Uterus (tissue), 4 donors: ENCODE data around the gene CTRB2. TPM values are rescaled to one million over a fixed set of nuclear protein-coding genes. Genes with fewer than 3 reads are reported as not detected.
A peak's percentile ranks its signal among the peaks of the same experiment; 100 is the strongest.

ENCODE experiments used
- DNase-seq, 2 donors: peaks; one replicate each; pipeline ENCODE4 v3.0.0-alpha.2; 2019 to 2020
- H3K27ac ChIP-seq, 2 donors: fragments of 200-600 bp; sonication (generic); 1 replicate in 1 of 2; 2 replicates in 1 of 2; pipeline ENCODE4 v1.5.1; 2016 to 2018
- H3K27me3 ChIP-seq, 2 donors: fragments of 200-600 bp; sonication (generic); one replicate each; pipeline ENCODE4 v1.5.1; 2018 to 2019; ENCODE audit warnings: control low read depth in 1 of 2
- H3K36me3 ChIP-seq, 2 donors: fragments of 200-600 bp; sonication (generic); one replicate each; pipeline ENCODE4 v1.5.1; 2019; ENCODE audit warnings: control low read depth in 1 of 2
- H3K4me1 ChIP-seq, 2 donors: fragments of 200-600 bp; sonication (generic); one replicate each; pipeline ENCODE4 v1.5.1; 2018 to 2019; ENCODE audit warnings: control low read depth in 1 of 2
- H3K4me3 ChIP-seq, 2 donors: fragments of 200-600 bp; sonication (generic); 1 replicate in 1 of 2; 2 replicates in 1 of 2; pipeline ENCODE4 v1.5.1; 2018 to 2019; ENCODE audit warnings: mild to moderate bottlenecking in 1 of 2
- H3K9me3 ChIP-seq, 2 donors: fragments of 200-600 bp; sonication (generic); one replicate each; pipeline ENCODE4 v1.5.1; 2019; ENCODE audit warnings: control low read depth in 1 of 2
- POLR2A ChIP-seq, 2 donors: fragments of 450-650 bp; IDR thresholded peaks; one replicate each; pipeline ENCODE4 v1.6.1; 2016; ENCODE audit warnings: antibody characterized with exemption in 2 of 2, mild to moderate bottlenecking in 1 of 2, moderate library complexity in 1 of 2
- intact Hi-C: fragments of 100-400 bp; cut with DNase I; formaldehyde crosslinking; loops from one replicate; pipeline ENCODE4 v1.15.1; 2023; ENCODE audit warnings: low total_unique reads
- total RNA-seq, 4 donors: library from RNA; depleted of rRNA in 3 of 4; stranded (reverse); fragments of >200 nt in 3 of 4; gene quantifications; one replicate each; pipeline versions ENCODE4 v1.1.0 to v1.2.4, GENCODE V29; 2014 to 2023
- TF ChIP-seq, protein P1 (sequence below), 4 experiments: fragments of 200-600 bp in 2 of 4; fragments of 450-650 bp in 2 of 4; sonication (generic) in 2 of 4; IDR thresholded peaks; one replicate each; pipeline ENCODE4 v1.5.1; 2016 to 2019; ENCODE audit warnings: antibody characterized with exemption in 4 of 4, mild to moderate bottlenecking in 2 of 4, moderate library complexity in 1 of 4
- donor health status: DM: yes; HTN: yes; CAD: no.

CTRB2 gene
- total RNA-seq, 4 donors from 2014 or later: not detected

DNA sequence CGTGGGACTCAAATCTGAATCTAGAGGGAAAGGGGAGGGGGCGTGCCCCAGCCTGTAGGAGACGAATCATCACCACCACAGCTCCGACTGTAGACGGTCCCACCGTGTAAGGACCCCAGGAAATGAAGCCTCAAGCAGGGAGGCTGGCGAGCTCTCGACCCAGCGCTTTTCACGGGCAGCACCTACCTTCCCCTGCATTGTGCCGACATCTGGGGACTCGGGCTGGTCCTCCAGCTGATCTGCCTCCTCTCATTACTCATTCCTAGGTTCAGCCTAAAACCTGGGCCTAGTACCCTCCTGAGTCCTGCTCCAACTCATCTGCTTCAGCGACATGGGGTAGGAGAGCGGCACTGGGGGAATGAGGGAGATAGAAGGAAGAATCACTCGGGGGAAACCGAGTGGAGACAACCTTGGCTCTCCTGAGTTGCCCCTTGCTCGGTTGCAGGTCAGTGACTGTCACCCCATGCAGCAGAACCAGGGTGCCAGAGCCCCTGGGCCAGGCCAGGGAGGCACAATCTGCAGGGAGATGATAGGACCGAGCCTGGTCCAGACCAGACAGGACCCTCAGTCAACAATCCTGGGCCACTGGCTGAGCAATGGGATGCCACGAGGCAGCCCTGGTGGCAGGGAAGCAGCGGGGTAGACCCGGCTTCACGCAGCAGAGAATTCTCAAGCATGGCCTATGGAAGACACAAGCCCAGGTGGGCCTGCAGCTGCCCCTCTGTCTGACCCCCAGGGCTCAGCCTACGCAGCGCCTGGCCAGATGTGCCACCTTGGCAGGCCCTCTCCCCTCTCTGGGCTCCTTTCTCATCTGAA, 45.3 kb upstream of the CTRB2 start:
- TF ChIP-seq, protein P1, sequence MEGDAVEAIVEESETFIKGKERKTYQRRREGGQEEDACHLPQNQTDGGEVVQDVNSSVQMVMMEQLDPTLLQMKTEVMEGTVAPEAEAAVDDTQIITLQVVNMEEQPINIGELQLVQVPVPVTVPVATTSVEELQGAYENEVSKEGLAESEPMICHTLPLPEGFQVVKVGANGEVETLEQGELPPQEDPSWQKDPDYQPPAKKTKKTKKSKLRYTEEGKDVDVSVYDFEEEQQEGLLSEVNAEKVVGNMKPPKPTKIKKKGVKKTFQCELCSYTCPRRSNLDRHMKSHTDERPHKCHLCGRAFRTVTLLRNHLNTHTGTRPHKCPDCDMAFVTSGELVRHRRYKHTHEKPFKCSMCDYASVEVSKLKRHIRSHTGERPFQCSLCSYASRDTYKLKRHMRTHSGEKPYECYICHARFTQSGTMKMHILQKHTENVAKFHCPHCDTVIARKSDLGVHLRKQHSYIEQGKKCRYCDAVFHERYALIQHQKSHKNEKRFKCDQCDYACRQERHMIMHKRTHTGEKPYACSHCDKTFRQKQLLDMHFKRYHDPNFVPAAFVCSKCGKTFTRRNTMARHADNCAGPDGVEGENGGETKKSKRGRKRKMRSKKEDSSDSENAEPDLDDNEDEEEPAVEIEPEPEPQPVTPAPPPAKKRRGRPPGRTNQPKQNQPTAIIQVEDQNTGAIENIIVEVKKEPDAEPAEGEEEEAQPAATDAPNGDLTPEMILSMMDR (IDR thresholded peaks at IDR 0.05): no peak
- TF ChIP-seq POLR2A (IDR thresholded peaks at IDR 0.05): no peak
- no peaks in the 10 kb centered on the region for H3K36me3 ChIP-seq
- peak overlapping the region in 1 of 2 donors; percentile 24 for H3K4me3 ChIP-seq
- DNase-seq: peak in 1 of 2 donors; percentile 23
- H3K27ac ChIP-seq: peak overlapping the region; percentile 82 to 97
- H3K4me1 ChIP-seq: peaks cover 31 to 74% of the 10 kb centered on the region in 2 donors
- no peaks in the 10 kb centered on the region for H3K9me3 ChIP-seq
- H3K27me3 ChIP-seq: no peaks in the 10 kb centered on the region
- intact Hi-C loops: loop anchor here (5.0 kb wide), 1 partner anchor 135 kb away; no protein-coding TSS in a partner anchor

DNA sequence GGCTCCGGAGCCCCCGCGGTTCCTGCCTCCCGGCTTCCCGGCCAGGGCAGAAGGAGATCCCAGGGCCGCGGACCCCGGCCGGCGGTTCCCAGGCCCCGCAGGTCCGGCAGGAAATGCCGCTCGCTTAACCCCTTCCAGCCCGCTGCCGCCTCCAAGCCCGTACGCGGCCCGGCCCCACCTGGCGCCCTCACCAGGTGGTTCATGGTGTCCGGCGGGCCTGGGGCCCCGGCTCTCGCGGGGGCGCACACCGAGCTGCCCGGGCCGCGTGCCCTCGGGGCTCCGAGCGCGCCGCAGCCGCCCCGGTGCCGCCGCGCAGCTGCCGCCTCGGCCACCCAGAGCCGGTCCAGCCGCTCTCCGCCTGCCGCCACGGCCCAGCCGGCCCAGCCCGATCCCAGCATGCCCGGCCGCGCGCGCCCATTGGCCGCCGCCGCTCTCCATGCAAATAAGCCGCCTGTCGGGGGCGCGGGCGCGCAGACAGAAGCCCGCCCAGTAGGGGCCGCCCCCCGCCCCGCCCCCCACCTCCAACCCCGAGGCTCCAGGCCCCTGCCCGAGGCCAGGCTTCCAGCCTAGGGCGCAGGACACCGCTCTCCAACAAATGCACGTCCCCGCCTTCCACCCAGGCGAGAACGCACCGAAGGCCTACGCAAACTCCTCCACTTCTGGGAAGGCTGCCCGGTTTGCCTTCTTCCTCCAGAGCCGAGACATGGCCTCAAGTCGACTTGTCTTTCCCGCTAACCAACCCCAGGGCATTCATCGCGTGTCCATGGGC, 44.5 kb upstream of the CTRB2 start, which contains the start of gene BCAR1:
BCAR1 (minus strand) TSS at position 345 of the 769 bp plus-strand sequence; CDS start at position 203, 142 bp downstream.
- H3K4me3 ChIP-seq: peak within 1 kb of the TSS; percentile 40 to 65
- TF ChIP-seq, protein P1 (IDR thresholded peaks at IDR 0.05): peak in 3 of 4 experiments; percentile 6 to 15 (median 12)
- TF ChIP-seq POLR2A (IDR thresholded peaks at IDR 0.05): peak; percentile 71 to 74
- H3K9me3 ChIP-seq: no peaks in the 10 kb centered on the region
- H3K27ac ChIP-seq: peak within 1 kb of the TSS; percentile 82 to 97
- peak; percentile 87 to 89 for DNase-seq
- intact Hi-C loops: loop anchor here (5.0 kb wide), 1 partner anchor 136 kb away; no protein-coding TSS in a partner anchor
- H3K27me3 ChIP-seq: no peaks in the 10 kb centered on the region
- H3K36me3 ChIP-seq: no peaks in the 10 kb centered on the region
- peaks cover 29 to 74% of the 10 kb centered on the region in 2 donors for H3K4me1 ChIP-seq

DNA sequence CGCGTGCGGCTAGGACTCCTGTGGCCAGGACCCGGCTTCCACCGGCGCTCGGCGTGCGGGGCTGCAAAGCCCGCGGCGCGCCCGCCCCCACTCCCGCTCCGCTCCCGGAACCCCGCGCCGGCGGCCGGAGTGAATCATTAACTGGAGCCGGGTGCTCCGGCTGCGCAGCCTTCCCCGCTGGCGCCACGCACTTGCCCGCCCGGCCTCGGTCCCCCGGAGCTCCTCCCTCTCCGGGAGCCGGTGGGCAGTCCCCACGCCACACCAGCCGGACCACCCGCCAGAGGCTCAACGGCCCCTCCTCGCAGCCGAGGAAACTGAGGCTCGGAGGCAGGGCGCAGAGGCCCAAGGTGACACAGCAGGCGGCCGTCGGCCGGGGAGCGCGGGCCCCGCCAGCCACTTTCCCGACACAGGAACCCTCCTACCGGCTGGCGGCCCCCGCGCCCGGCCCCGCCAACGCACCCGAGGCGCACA, 43.9 kb upstream of the CTRB2 start:
- no peaks in the 10 kb centered on the region for H3K27me3 ChIP-seq

DNA sequence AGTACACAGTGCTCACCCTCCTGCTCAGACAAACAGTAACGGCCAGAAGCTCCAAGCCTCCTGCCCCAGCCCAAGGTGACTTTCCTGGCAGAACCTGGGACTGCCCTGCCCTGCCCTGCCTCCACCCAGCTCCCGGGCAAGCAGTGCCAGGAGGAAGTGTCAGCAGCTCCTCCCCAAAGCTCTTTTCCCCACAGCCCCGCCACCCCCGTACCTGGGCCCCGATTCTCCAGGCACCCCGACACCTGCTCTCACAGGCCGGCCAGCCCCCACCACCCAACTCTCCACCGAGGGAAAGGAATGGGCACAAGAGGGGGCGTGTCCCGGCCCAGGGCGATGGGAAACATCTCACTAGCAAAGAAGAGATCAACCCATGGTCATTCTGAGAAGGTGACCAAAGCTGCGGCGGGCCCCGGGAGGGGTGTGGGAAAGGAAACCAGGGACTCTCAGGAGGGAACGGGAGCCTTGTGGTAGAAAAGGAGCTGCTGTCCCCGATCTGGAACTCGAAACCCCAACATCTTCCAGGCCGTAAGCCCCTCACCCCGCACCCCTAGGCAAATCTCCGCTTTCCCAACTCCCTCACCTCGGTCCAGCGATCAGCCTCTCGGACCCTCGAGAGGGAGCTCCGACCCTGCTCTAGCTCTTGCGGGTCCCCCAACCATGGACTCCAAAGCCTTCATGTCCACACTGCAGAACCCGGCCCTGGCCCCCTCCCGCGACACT, 43.3 kb upstream of the CTRB2 start:
- H3K4me3 ChIP-seq: peak overlapping the region; percentile 40 to 65
- intact Hi-C loops: loop anchor here (5.0 kb wide), 1 partner anchor 137 kb away; no protein-coding TSS in a partner anchor
- DNase-seq: peak in 1 of 2 donors; percentile 24

More for the DNA sequence above, 43.9 kb upstream of the CTRB2 start:
- H3K9me3 ChIP-seq: no peaks in the 10 kb centered on the region
- intact Hi-C loops: loop anchor here (5.0 kb wide), 1 partner anchor 136 kb away; no protein-coding TSS in a partner anchor
- H3K4me1 ChIP-seq: peaks cover 29 to 75% of the 10 kb centered on the region in 2 donors
- H3K27ac ChIP-seq: peak overlapping the region; percentile 82 to 97
- peak; percentile 35 to 51 for DNase-seq
- H3K36me3 ChIP-seq: no peaks in the 10 kb centered on the region
- TF ChIP-seq POLR2A (IDR thresholded peaks at IDR 0.05): no peak
- TF ChIP-seq, protein P1 (IDR thresholded peaks at IDR 0.05): no peak
- H3K4me3 ChIP-seq: peak overlapping the region; percentile 40 to 65

More for the DNA sequence above, 43.3 kb upstream of the CTRB2 start:
- TF ChIP-seq, protein P1 (IDR thresholded peaks at IDR 0.05): no peak
- no peak for TF ChIP-seq POLR2A (IDR thresholded peaks at IDR 0.05)
- Histone ChIP-seq H3K4me1 (peaks cover 29 to 81% of the 10 kb centered on the region in 2 donors), H3K9me3 (no peaks in the 10 kb centered on the region), H3K27ac (peak overlapping the region; percentile 82 to 97), H3K27me3 (no peaks in the 10 kb centered on the region), H3K36me3 (no peaks in the 10 kb centered on the region)
